AML-193 (cell line): ENCODE data around the gene DIO2.

Source experiments
- DNase-seq, 2 experiments: peaks; one replicate each; lab custom pipeline; 2025; lab: John Stamatoyannopoulos, UW

Gene DIO2

GRCh38 chr14:80211153-80212022, at the start of gene DIO2:
Gene DIO2 (minus strand): TSS chr14:80211504. CDS start chr14:80211472, 32 bp downstream.
- DNase-seq, result no peak

GRCh38 chr14:80260645-80261044, 49.3 kb upstream of the DIO2 start:
- DNase-seq, result no peak

- no peak for DNase-seq
Observed at GRCh38 chr14:80239631-80240030, 28.3 kb upstream of the DIO2 start.

GRCh38 chr14:80237143-80237542, 25.8 kb upstream of the DIO2 start:
- no peak for DNase-seq

GRCh38 chr14:80233470-80234089, 22.3 kb upstream of the DIO2 start:
- no peak for DNase-seq

- DNase-seq, result no peak
Observed at GRCh38 chr14:80231702-80232101, 20.4 kb upstream of the DIO2 start.

- no peak for DNase-seq
Observed at GRCh38 chr14:80223696-80224465, 12.6 kb upstream of the DIO2 start.

- DNase-seq, result no peak
Observed at GRCh38 chr14:80216818-80217217, 5.5 kb upstream of the DIO2 start.

- no peak for DNase-seq
Observed at GRCh38 chr14:80215756-80216581, 4.7 kb upstream of the DIO2 start.

GRCh38 chr14:80215081-80215480, 3.8 kb upstream of the DIO2 start:
- DNase-seq, result no peak

GRCh38 chr14:80213602-80214001, 2.3 kb upstream of the DIO2 start:
- peak; percentile 54 to 60 for DNase-seq

GRCh38 chr14:80212023-80212397, 706 bp upstream of the DIO2 start:
- DNase-seq, result no peak

- no peak for DNase-seq
Observed at GRCh38 chr14:80208461-80208860, 2.8 kb downstream of the DIO2 start.

GRCh38 chr14:80206351-80207080, 4.8 kb downstream of the DIO2 start:
- DNase-seq, result no peak

- peak; percentile 5 to 10 for DNase-seq
Observed at GRCh38 chr14:80202888-80203562, 8.3 kb downstream of the DIO2 start.

- no peak for DNase-seq
Observed at GRCh38 chr14:80200093-80200492, 11.2 kb downstream of the DIO2 start.

GRCh38 chr14:80188571-80188970, 22.7 kb downstream of the DIO2 start:
- no peak for DNase-seq

- DNase-seq, result no peak
Observed at GRCh38 chr14:80186301-80186800, 25.0 kb downstream of the DIO2 start.

GRCh38 chr14:80176893-80177292, 34.4 kb downstream of the DIO2 start:
- DNase-seq, result no peak

- no peak for DNase-seq
Observed at GRCh38 chr14:80172375-80173051, 38.8 kb downstream of the DIO2 start.
